Activated naive CD4-positive, alpha-beta T cell treated with anti-CD3 and anti-CD28 coated beads for 36 hours (primary cell): ENCODE measurements around the gene TIFAB. TPM values are rescaled to one million over a fixed set of nuclear protein-coding genes. Genes with fewer than 3 reads are reported as not detected.
A peak's percentile ranks its signal among the peaks of the same experiment; 100 is the strongest.

Experiments
- CTCF ChIA-PET: fragments of 350-600 bp; sonication (Branson Sonifier 250); formaldehyde crosslinking; loops from one replicate; lab custom pipeline; 2021; ENCODE audit warnings: antibody characterized with exemption; lab: Charles Lee
- DNase-seq: peaks from one replicate; pipeline ENCODE4 v3.0.0-alpha.2; 2020
- H3K27ac Mint-ChIP-seq: one replicate; pipeline ENCODE4 v1.8.0; 2021; ENCODE audit warnings: mild to moderate bottlenecking, mixed read lengths
- H3K27me3 Mint-ChIP-seq: one replicate; pipeline ENCODE4 v1.8.0; 2021; ENCODE audit warnings: low read depth, mixed read lengths
- H3K36me3 Mint-ChIP-seq: one replicate; pipeline ENCODE4 v1.8.0; 2021; ENCODE audit warnings: low read depth, mixed read lengths
- H3K4me1 Mint-ChIP-seq: one replicate; pipeline ENCODE4 v1.8.0; 2021; ENCODE audit warnings: low read depth, mixed read lengths
- H3K4me3 Mint-ChIP-seq: one replicate; pipeline ENCODE4 v1.8.0; 2021; ENCODE audit warnings: mild to moderate bottlenecking, moderate library complexity, mixed read lengths
- H3K9me3 Mint-ChIP-seq: one replicate; pipeline ENCODE4 v1.8.0; 2021; ENCODE audit warnings: mixed read lengths
- intact Hi-C: fragments of 100-400 bp; cut with micrococcal nuclease; formaldehyde crosslinking; loops from one replicate; pipeline ENCODE4 v1.15.1; 2023
- total RNA-seq, 2 experiments: library from RNA; stranded (reverse); gene quantifications; one replicate each; pipeline ENCODE4 v1.2.3, GENCODE V29; 2021

The TIFAB gene
- total RNA-seq, 2 experiments from 2014 or later = not detected

- H3K36me3 Mint-ChIP-seq = peaks cover 14% of the 10 kb centered on the region
- H3K4me3 Mint-ChIP-seq = peak within 1 kb of the TSS; percentile 85
- H3K27ac Mint-ChIP-seq = peak within 1 kb of the TSS; percentile 81
- peak; percentile 87 for DNase-seq
- CTCF ChIA-PET = no interaction called here
- H3K4me1 Mint-ChIP-seq = peaks cover 44% of the 10 kb centered on the region
- H3K27me3 Mint-ChIP-seq = no peaks in the 10 kb centered on the region
- intact Hi-C loops = loop anchor here (1.0 to 2.0 kb wide), 2 partner anchors 22 to 27 kb away; no protein-coding TSS in a partner anchor
- no peaks in the 10 kb centered on the region for H3K9me3 Mint-ChIP-seq
These were observed 53.0 kb downstream of the TIFAB start, which contains the start of gene MACROH2A1 for GRCh38 chr5:135398855-135399793. Gene MACROH2A1 (minus strand): TSS chr5:135399231. CDS start chr5:135389093, 10,138 bp downstream.

- CTCF ChIA-PET = no interaction called here
- no peaks in the 10 kb centered on the region for H3K9me3 Mint-ChIP-seq
- intact Hi-C loops = loop anchor here (2.0 kb wide), 1 partner anchor 22 kb away; no protein-coding TSS in a partner anchor
- peaks cover 47% of the 10 kb centered on the region for H3K4me1 Mint-ChIP-seq
- peaks cover 15% of the 10 kb centered on the region for H3K36me3 Mint-ChIP-seq
- no peaks in the 10 kb centered on the region for H3K27me3 Mint-ChIP-seq
- peak; percentile 81 for DNase-seq
- H3K4me3 Mint-ChIP-seq = peak overlapping the region; percentile 84
- H3K27ac Mint-ChIP-seq = peak overlapping the region; percentile 81
These were observed 53.8 kb downstream of the TIFAB start for GRCh38 chr5:135398160-135398854.

Other genes with a start within 250 kb of the TIFAB start
- gene MACROH2A1, start 53.1 kb downstream of the TIFAB start, total RNA-seq = 100 to 1,000 TPM; 153 TPM
- gene DCANP1, start 5.0 kb downstream of the TIFAB start, total RNA-seq = not detected
- not detected for gene NEUROG1, start 83.6 kb upstream of the TIFAB start, total RNA-seq
- not detected for gene CXCL14, start 126.6 kb upstream of the TIFAB start, total RNA-seq